SH-SY5Y (cell line): Measurements from ENCODE around the gene NDUFC1.

Experiments
- GATA2 ChIP-seq: IDR thresholded peaks from 2 replicates; pipeline ENCODE4 v1.6.1; 2011; ENCODE audit warnings: mild to moderate bottlenecking, low read depth, low read length
- GATA3 ChIP-seq: IDR thresholded peaks from 2 replicates; pipeline ENCODE4 v1.6.1; 2011; ENCODE audit warnings: low read depth, mild to moderate bottlenecking, low read length, moderate library complexity

- TF ChIP-seq GATA3 (no peak), GATA2 (no peak)
These were observed 5.3 kb downstream of the NDUFC1 start for GRCh38 chr4:139297001-139297410.
